Ishikawa (cell line): ENCODE data around the gene SPAG6.

Experiments used
- CEBPB ChIP-seq: IDR thresholded peaks from 2 replicates; pipeline ENCODE4 v1.6.1; 2012
- CREB1 ChIP-seq: IDR thresholded peaks from 2 replicates; pipeline ENCODE4 v1.6.1; 2012; ENCODE audit warnings: low read depth
- EP300 ChIP-seq: IDR thresholded peaks from 2 replicates; pipeline ENCODE4 v1.6.1; 2012; ENCODE audit warnings: borderline replicate concordance
- NFIC ChIP-seq: IDR thresholded peaks from 2 replicates; pipeline ENCODE4 v1.6.1; 2012
- RAD21 ChIP-seq: IDR thresholded peaks from 2 replicates; pipeline ENCODE4 v1.6.1; 2012; ENCODE audit warnings: low read depth
- TAF1 ChIP-seq: IDR thresholded peaks from 2 replicates; pipeline ENCODE4 v1.6.1; 2012; ENCODE audit warnings: low read depth, mild to moderate bottlenecking
- TEAD4 ChIP-seq: IDR thresholded peaks from 2 replicates; pipeline ENCODE4 v1.6.1; 2012
- USF1 ChIP-seq: IDR thresholded peaks from 2 replicates; pipeline ENCODE4 v1.6.1; 2012
- YY1 ChIP-seq: IDR thresholded peaks from 2 replicates; pipeline ENCODE4 v1.6.1; 2012; ENCODE audit warnings: low read depth

GRCh38 chr10:22442468-22442867 is 97.2 kb downstream of the SPAG6 start:
- TF ChIP-seq EP300 (no peak), CREB1 (no peak), TAF1 (no peak), RAD21 (no peak), CEBPB (no peak), USF1 (no peak), NFIC (no peak), TEAD4 (no peak), YY1 (no peak)
